HepG2 (cell line): Measurements from ENCODE around the gene NTN5. TPM values are rescaled to one million over a fixed set of nuclear protein-coding genes. Genes with fewer than 3 reads are reported as not detected.
A peak's percentile ranks its signal among the peaks of the same experiment; 100 is the strongest.

Experiments
- ATAC-seq: fragments of 200-7000 bp; cut with Tn5 transposase; 3 replicates; pipeline ENCODE4 v1.9.1; 2020; ENCODE audit warnings: mild to moderate bottlenecking, moderate library complexity
- BruUV-seq: library from RNA; stranded (reverse); fragments of 400-500 nt; replicated peaks from 2 replicates; lab custom pipeline; 2021; lab: Mats Ljungman, UMichigan
- CTCF ChIA-PET: fragments of 300-600 bp; formaldehyde crosslinking; extraction: SDS; loops from one replicate; lab custom pipeline; 2021; ENCODE audit warnings: low total read pairs, inconsistent platforms, low intra/inter-chr PET ratio; lab: Yijun Ruan, JAX
- POLR2A ChIA-PET: fragments of 350-600 bp; sonication (Branson Sonifier 250); formaldehyde crosslinking; loops from one replicate; lab custom pipeline; 2020; ENCODE audit warnings: antibody characterized with exemption, inconsistent platforms; lab: Yijun Ruan, JAX
- DNase-seq: peaks from one replicate; pipeline ENCODE4 v3.0.0-alpha.2; 2015; ENCODE audit warnings: low spot score
- FAIRE-seq: peaks from 3 replicates; lab custom pipeline; 2011; peaks lifted over from hg19 to GRCh38; lab: Jason Lieb, UNC
- H2AFZ ChIP-seq: one replicate; pipeline ENCODE4 v1.6.1; 2011; ENCODE audit warnings: low read length, inconsistent platforms
- H3K27ac ChIP-seq: fragments of 300-600 bp; 3 replicates; pipeline ENCODE4 v1.8.0; 2011; ENCODE audit warnings: mixed run types, mild to moderate bottlenecking, mixed read lengths, low read length, inconsistent platforms; ENCODE audit not compliant: insufficient read depth; ENCODE audit errors: extremely low read length
- H3K27me3 ChIP-seq, 2 experiments: fragments of 200-600 bp in 1 of 2; 2 replicates in 1 of 2; 3 replicates in 1 of 2; pipeline versions ENCODE4 v1.6.0 to v1.8.0; 2011; ENCODE audit warnings: low read length in 2 of 2, mild to moderate bottlenecking in 2 of 2, moderate library complexity in 2 of 2, inconsistent platforms in 1 of 2; ENCODE audit not compliant: insufficient read depth in 2 of 2, control insufficient read depth in 1 of 2
- H3K36me3 ChIP-seq, 2 experiments: fragments of 200-600 bp in 1 of 2; replicated peaks in 1 of 2; 2 replicates in 1 of 2; 3 replicates in 1 of 2; pipeline versions ENCODE4 v1.5.1 to v1.8.0; 2011; ENCODE audit warnings: low read length in 2 of 2, inconsistent platforms in 1 of 2; ENCODE audit not compliant: insufficient read depth in 2 of 2, control insufficient read depth in 1 of 2
- H3K4me1 ChIP-seq: 2 replicates; pipeline ENCODE4 v1.5.1; 2012; ENCODE audit warnings: low read length, inconsistent platforms; ENCODE audit not compliant: insufficient read depth
- H3K4me2 ChIP-seq: 2 replicates; pipeline ENCODE4 v1.6.0; 2011; ENCODE audit warnings: low read depth, low read length, inconsistent platforms
- H3K4me3 ChIP-seq, 3 experiments: fragments of 200-600 bp in 1 of 3; sonication (generic), shearing (Covaris generic) in 1 of 3; replicated peaks in 1 of 3; 2 replicates each; pipeline ENCODE4 v1.5.1; 2011 to 2016; ENCODE audit warnings: low read length in 3 of 3, inconsistent platforms in 2 of 3, low read depth in 2 of 3, mild to moderate bottlenecking in 2 of 3, control low read depth in 1 of 3, mixed read lengths in 1 of 3; ENCODE audit not compliant: insufficient read depth in 1 of 3
- H3K79me2 ChIP-seq: one replicate; pipeline ENCODE4 v1.6.1; 2011; ENCODE audit warnings: low read length, inconsistent platforms; ENCODE audit not compliant: insufficient read depth
- H3K9ac ChIP-seq: 2 replicates; pipeline ENCODE4 v1.6.0; 2011; ENCODE audit warnings: mild to moderate bottlenecking, low read depth, low read length, inconsistent platforms; ENCODE audit not compliant: insufficient read depth
- H3K9me3 ChIP-seq: 2 replicates; pipeline ENCODE4 v1.5.1; 2012; ENCODE audit warnings: mild to moderate bottlenecking, low read length
- H4K20me1 ChIP-seq: 2 replicates; pipeline ENCODE4 v1.6.0; 2011; ENCODE audit warnings: inconsistent platforms, mild to moderate bottlenecking, low read length, moderate library complexity; ENCODE audit not compliant: insufficient read depth
- BCL6 ChIP-seq: IDR thresholded peaks from 2 replicates; pipeline ENCODE4 v1.6.1; 2016; ENCODE audit warnings: missing genetic modification reagents, missing compliant biosample characterization
- GZF1 ChIP-seq: sonication (generic); formaldehyde crosslinking; IDR thresholded peaks from 2 replicates; pipeline ENCODE4 v1.5.1; 2020; ENCODE audit warnings: mild to moderate bottlenecking, missing genetic modification reagents
- MLX ChIP-seq: IDR thresholded peaks from 2 replicates; pipeline ENCODE4 v1.6.1; 2016
- UBTF ChIP-seq: sonication (generic); formaldehyde crosslinking; IDR thresholded peaks from 2 replicates; pipeline ENCODE4 v1.4.0; 2020; ENCODE audit warnings: mild to moderate bottlenecking, missing genetic modification reagents
- WGBS: methylation state at CpG from one replicate; pipeline ENCODE4 v1.1.6; 2017; ENCODE audit warnings: low lambda C conversion rate; 5-methylcytosine and 5-hydroxymethylcytosine counted together
- in situ Hi-C: cut with HindIII; loops from 2 replicates; pipeline ENCODE4 v1.10.0; 2017; ENCODE audit warnings: low pct_unique_long_range_greater_than_20kb; ENCODE audit not compliant: extremely low pct_ligation_motif_present
- intact Hi-C: fragments of 100-400 bp; cut with micrococcal nuclease; formaldehyde crosslinking; loops from one replicate; pipeline ENCODE4 v1.10.0; 2022; ENCODE audit not compliant: unreplicated experiment
- polyA plus RNA-seq, 8 experiments: library from polyadenylated mRNA; depleted of rRNA in 3 of 8; stranded (reverse) in 7 of 8; unstranded in 1 of 8; fragments of >200 nt; fragmentation: Illumina TruSeq in 4 of 8; extraction: Trizol in 4 of 8; gene quantifications; 2 replicates each; pipeline versions ENCODE4 v1.2.1 to v1.2.3, GENCODE V29; 2011 to 2016; ENCODE audit warnings: low read depth in 4 of 8, missing spikeins in 1 of 8, mixed read lengths in 1 of 8; ENCODE audit not compliant: insufficient read depth in 1 of 8
- total RNA-seq, 5 experiments: library from RNA; depleted of rRNA; stranded (reverse); fragments of >200 nt; fragmentation: Illumina TruSeq; extraction: Trizol; gene quantifications; 2 replicates each; pipeline ENCODE4 v1.2.3, GENCODE V29; 2016; ENCODE audit warnings: low read depth in 1 of 5

The NTN5 gene
- total and polyA plus RNA-seq, 2 of the 13 experiments (the other 11 are each of a cell fraction or from before 2014, with no cell fraction given) = 0.05 TPM; not detected in 1

DNA sequence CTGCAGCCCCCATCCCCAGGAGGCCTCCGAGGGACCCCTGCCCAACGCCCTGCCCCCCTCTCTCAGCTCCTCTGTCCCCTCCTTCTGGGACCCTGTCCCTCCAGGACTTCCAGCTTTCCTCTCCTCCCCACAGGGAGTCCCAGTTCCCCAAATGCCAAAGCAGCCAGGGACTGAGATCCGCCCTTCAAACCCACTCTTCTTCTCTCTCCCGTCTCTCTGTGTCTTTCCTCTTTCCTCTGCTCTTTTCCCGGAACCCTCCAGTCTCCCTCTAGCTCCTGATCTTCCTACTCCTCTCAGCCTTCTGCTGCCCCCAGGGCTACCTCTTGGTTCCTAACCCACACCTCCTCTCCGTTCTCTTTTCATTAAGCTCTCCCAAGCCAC is 27.2 kb downstream of the NTN5 start:
- no peak for FAIRE-seq
- ChIA-PET POLR2A (interaction anchor here (1.2 to 3.4 kb wide), 8 partner anchors 9 to 161 kb away, joined by 3 to 16 read pairs (median 4); partner anchors contain the start of genes DBP, RPL18 and SPHK2), CTCF (interaction anchor here (0.7 to 1.5 kb wide), 2 partner anchors 93 to 190 kb away, joined by 3 to 10 read pairs; no protein-coding TSS in a partner anchor)
- Histone ChIP-seq H3K4me1 (peaks cover 14% of the 10 kb centered on the region), H3K4me3 (peak overlapping the region; percentile 52 to 69 (median 59); a peak in 4 of 6 replicates), H3K27ac (no peak overlapping the region), H3K9me3 (no peaks in the 10 kb centered on the region), H3K79me2 (no peaks in the 10 kb centered on the region), H3K9ac (no peak overlapping the region), H3K4me2 (peak overlapping the region; percentile 88), H3K36me3 (no peaks in the 10 kb centered on the region), H3K27me3 (peaks cover 0 to 1% of the 10 kb centered on the region in 2 experiments; a peak in 2 of 5 replicates), H4K20me1 (no peaks in the 10 kb centered on the region), H2AFZ (peak overlapping the region; percentile 86)
- ATAC-seq = peak; percentile 20
- WGBS = 5% methylated on average over 4 of the region's 6 CpGs
- DNase-seq = no peak
- no peak for TF ChIP-seq BCL6 (CRISPR knock-in tag)
- TF ChIP-seq MLX = no peak
- TF ChIP-seq GZF1 (CRISPR knock-in tag) = no peak
- TF ChIP-seq UBTF (CRISPR knock-in tag) = 0 out of 2 replicates have a peak, but pooled peaks have one; percentile 7
- in situ Hi-C loops (loop anchor here (5.0 kb wide), 2 partner anchors 142 to 197 kb away; no protein-coding TSS in a partner anchor), intact Hi-C loops (no loop called here)
- BruUV-seq = no TSS peak
